GM10266 (cell line): ENCODE measurements around the gene PPP1R7.

ENCODE experiments used
- DNase-seq: peaks from one replicate; pipeline ENCODE4 v3.0.0; 2012; ENCODE audit errors: extremely low spot score
- CTCF ChIP-seq: IDR thresholded peaks from 2 replicates; pipeline ENCODE4 v1.5.1; 2012; ENCODE audit warnings: mild to moderate bottlenecking, low read depth; ENCODE audit not compliant: control insufficient read depth, insufficient read depth; ENCODE audit errors: missing control alignments

PPP1R7 gene

GRCh38 chr2:241129086-241129871, 21.0 kb upstream of the PPP1R7 start:
- TF ChIP-seq CTCF = no peak
- DNase-seq = no peak

GRCh38 chr2:241130316-241130715, 20.0 kb upstream of the PPP1R7 start:
- DNase-seq = no peak
- TF ChIP-seq CTCF = no peak

DNA sequence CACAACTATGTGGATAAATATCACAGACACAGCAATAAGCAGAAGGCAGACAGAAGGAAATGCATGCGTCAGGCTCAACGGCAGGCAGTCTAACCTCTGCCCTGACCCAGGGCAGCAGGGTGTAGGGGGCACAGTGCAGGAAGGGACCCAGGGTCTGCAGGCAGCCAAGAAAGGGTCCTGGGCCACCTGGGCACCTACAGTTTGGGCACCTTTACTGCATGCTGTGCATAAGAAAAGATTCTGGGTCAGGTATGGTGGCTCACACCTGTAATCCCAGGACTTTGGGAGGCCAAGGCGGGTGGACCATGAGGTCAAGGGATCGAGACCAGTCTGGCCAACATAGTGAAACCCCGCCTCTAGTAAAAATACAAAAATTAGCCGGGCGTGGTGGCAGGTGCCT, 18.7 kb upstream of the PPP1R7 start:
- no peak for TF ChIP-seq CTCF
- DNase-seq = no peak

- no peak for TF ChIP-seq CTCF
- DNase-seq = no peak
Observed at GRCh38 chr2:241132538-241133435, 17.5 kb upstream of the PPP1R7 start.

DNA sequence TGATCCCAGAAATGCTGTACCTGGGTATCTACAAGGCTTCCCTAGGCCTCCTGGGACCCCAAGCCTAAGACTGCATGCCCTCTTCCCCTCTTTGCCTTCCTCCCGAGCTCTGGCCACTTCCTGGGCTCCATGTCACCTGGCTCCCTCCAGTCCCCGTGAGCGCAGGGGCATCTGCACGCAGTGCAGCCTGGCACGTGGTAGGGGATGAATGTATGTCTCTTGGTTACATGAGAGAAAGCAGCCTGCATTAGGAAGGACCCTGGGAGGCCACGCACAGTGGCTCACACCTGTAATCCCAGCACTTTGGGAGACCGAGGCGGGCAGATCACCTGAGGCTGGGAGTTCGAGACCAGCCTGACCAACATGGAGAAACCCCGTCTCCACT, 16.8 kb upstream of the PPP1R7 start:
- TF ChIP-seq CTCF = no peak
- DNase-seq = no peak

DNA sequence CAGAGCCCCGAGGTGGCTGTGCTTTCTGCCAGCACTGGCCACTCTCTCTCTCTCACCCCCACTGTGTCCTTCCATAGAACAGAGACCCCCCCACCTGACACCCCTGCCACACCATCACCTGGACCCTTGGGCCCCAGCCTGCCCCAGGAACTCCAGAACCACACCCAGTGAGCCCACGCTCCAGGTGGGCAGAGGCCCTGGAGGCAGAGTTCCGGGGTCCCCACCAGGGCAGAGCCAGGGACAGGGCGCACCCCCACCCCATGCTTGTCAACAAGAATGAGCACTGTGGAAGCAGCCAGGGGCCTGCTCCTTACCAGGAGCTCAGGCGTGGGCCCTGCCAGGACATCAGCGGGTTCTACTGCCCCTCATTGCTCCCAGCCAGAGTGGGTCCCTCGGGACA, 15.6 kb upstream of the PPP1R7 start:
- no peak for TF ChIP-seq CTCF
- DNase-seq = no peak

GRCh38 chr2:241135737-241136136, 14.5 kb upstream of the PPP1R7 start:
- no peak for TF ChIP-seq CTCF

More at GRCh38 chr2:241135737-241136136, 14.5 kb upstream of the PPP1R7 start:
- no peak for DNase-seq
